ENCODE data around the gene MRGPRG.

GRCh38 chr11:3181725-3182461, 36.7 kb downstream of the MRGPRG start:
- TF ChIP-seq POLR2AphosphoS5 (IDR thresholded peaks at IDR 0.05; ENCODE audit: low read depth, low read length): no peak
- TF ChIP-seq CTCF (IDR thresholded peaks at IDR 0.05): no peak
- TF ChIP-seq, protein P1, sequence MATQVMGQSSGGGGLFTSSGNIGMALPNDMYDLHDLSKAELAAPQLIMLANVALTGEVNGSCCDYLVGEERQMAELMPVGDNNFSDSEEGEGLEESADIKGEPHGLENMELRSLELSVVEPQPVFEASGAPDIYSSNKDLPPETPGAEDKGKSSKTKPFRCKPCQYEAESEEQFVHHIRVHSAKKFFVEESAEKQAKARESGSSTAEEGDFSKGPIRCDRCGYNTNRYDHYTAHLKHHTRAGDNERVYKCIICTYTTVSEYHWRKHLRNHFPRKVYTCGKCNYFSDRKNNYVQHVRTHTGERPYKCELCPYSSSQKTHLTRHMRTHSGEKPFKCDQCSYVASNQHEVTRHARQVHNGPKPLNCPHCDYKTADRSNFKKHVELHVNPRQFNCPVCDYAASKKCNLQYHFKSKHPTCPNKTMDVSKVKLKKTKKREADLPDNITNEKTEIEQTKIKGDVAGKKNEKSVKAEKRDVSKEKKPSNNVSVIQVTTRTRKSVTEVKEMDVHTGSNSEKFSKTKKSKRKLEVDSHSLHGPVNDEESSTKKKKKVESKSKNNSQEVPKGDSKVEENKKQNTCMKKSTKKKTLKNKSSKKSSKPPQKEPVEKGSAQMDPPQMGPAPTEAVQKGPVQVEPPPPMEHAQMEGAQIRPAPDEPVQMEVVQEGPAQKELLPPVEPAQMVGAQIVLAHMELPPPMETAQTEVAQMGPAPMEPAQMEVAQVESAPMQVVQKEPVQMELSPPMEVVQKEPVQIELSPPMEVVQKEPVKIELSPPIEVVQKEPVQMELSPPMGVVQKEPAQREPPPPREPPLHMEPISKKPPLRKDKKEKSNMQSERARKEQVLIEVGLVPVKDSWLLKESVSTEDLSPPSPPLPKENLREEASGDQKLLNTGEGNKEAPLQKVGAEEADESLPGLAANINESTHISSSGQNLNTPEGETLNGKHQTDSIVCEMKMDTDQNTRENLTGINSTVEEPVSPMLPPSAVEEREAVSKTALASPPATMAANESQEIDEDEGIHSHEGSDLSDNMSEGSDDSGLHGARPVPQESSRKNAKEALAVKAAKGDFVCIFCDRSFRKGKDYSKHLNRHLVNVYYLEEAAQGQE (IDR thresholded peaks at IDR 0.05; ENCODE audit: insufficient read depth in 1 of 2, low read depth in 2 of 2, low read length in 1 of 2): no peak
- no peak for TF ChIP-seq SIN3A (IDR thresholded peaks at IDR 0.05; ENCODE audit: borderline replicate concordance, insufficient read depth, low read depth, low read length)
- TF ChIP-seq TCF7L2 (IDR thresholded peaks at IDR 0.05; ENCODE audit: low read depth, low read length): no peak

Data from Panc1 (cell line).